IPS-NIHi7 (cell line): ENCODE measurements around the gene FGB.

Source experiments
- DNase-seq: peaks from one replicate; pipeline ENCODE4 v3.0.0; 2012; ENCODE audit warnings: mixed read lengths; ENCODE audit errors: extremely low spot score

Gene FGB

GRCh38 chr4:154562697-154563254, at the start of gene FGB:
Gene FGB, plus strand, starts transcription at chr4:154563011. Its CDS starts 8 bp downstream, at chr4:154563019.
- no peak for DNase-seq

- no peak for DNase-seq
These were observed 46.3 kb upstream of the FGB start for GRCh38 chr4:154516318-154517029.

DNA sequence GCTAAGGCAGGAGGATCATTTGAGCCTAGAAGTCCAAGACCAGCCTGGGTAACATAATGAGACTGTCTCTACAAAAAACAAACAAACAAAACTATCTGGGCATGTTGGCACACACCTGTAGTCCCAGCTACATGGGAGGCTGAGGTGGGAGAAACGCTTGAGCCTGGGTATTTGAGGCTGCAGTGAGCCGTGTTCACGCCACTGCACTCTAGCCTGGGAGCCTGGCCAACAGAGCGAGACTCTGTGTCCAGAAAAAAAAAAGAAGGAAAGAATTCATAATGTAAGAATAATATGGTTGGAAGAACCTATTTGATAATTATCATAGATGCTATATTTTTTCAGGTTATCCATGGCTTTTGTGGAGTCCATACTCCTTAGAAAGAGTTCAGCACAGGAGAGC, 45.2 kb upstream of the FGB start:
- no peak for DNase-seq

DNA sequence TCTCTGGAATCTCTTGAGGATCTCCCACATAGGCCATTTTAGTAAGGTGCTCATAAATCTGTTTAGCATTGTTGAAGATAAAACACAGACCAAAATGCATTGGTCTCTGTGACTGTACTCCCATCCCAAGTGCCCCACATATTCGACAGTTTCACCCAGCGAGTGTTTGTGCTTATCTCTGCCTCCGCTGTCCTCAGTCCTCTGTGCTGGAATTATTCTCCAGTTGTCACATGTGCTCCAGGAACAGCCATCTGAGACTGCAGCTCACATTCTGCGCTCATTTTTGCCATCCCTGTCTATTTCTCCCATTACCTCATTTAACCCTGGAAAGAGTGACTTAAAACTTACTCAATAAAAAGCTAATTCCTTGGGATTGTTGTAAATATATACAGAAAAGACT, 43.6 kb upstream of the FGB start:
- no peak for DNase-seq

- DNase-seq, result no peak
These were observed 41.2 kb upstream of the FGB start for GRCh38 chr4:154521607-154522006.

GRCh38 chr4:154526151-154526550, 36.7 kb upstream of the FGB start:
- no peak for DNase-seq

DNA sequence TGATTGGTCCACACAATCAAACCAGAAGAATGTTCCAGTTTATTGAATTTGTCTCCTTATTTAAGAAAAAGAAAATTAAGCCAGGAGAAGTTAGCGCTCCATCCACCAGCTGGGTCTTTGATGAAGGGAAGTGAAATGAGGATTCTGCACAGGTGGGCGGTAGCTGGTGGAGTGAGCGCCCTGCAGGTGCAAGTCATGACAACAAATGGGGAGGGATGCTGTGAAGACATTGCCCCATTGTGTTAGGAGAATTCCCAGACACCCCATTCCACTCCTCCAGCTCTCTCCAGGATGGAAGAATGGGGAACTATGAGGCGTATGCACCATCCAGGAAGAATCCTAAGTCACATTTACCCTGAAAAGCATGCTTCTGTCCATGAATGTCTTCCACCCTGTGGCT, 35.5 kb upstream of the FGB start:
- no peak for DNase-seq

DNA sequence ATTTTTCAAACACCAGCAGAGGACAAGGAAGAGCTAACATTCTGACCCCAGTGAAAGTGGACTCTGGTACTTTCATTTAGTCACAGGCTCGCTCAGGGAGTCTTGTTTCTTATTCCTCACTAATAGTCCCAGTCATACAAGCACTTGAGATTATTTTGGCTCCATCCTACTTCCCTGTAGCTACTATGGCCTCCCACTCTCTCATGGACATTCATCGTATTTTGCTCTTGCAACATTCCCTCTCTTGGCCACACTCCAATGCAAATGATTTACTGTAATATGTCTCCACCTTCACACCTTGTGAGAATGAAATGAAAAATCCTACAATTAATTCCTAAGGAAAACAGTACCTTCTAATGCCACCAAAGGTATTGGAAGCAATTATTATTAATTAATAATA, 33.9 kb upstream of the FGB start:
- DNase-seq, result no peak

DNA sequence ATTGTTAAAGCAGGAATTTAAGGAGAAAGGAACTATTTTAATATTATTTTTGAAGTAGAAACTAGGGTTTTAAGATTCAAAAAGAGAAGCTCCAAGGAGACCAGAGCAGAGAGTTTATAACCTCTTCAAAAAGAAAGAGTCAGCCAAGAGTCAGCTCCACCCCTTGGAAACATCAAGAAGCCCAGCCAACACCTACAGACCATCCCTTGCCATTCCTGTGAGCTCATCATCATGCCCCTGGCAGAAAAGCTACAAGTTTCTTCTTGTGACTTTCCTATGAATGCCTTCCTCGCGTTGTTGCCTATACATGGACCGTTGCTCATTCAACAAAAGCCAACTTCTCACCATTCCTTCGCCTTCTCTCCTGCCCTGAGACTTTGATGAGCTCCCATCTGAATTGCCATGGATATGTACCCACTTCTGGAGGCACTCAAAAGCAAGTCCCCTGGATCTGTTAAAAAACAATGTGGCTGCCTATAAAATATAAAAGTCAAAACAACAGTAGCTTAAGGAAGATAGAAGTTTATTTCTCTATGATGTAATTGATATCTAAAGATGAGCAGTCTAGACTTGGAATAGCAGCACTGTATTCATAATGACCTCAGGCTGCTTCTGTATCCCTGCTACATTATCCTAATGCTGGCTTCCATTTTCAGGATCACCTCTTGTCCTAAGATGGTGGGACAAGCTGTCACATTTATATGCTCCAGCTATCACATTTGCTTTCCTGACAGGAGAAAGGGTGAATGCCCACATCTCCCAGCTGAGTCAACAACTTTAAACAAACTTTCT, 32.9 kb upstream of the FGB start:
- no peak for DNase-seq

DNA sequence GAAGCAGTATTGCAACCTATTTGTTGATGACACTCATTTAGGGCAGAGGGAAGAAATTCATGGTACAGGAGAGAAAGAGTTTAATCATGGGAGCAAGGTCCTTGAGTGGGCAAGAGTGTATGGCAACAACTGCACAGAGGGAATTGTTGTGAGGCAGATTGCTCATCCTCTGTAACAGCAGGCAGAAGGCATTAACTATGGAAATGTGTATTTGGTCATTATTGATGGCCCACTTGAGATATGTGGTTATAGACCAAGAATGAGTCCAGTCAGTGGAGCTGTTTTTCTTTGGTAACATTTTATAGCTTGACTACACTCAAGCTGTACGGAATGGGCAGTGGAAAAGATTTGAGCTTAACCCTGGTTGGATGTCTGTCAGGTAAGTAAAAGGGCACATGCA, 28.5 kb upstream of the FGB start:
- DNase-seq, result no peak

DNA sequence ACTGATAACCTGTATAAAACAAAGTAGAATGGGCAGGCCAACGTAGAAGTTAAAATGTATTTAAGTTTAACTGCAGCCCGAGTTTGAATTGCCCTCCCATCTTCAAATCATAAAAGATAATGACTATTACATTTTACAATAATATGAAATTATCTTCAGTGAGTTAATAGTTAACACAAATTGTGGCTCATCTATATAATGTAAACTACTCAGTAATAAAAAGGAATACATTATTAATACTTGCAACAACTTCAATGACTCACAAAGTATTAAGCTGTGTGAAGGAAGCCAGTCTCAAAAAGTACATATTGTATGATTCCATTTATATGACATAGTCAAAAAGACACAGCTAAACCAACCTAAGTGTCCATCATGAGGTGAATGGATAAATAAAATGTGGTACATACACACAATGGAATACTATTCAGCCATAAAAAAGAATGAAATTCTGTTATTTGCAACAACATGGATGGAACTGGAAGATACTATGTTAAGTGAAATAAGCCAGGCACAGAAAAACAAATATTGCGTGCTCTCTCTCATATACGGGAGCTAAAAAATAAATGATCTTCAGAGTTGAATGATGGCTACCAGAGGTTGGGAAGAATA, 20.4 kb upstream of the FGB start:
- no peak for DNase-seq

DNA sequence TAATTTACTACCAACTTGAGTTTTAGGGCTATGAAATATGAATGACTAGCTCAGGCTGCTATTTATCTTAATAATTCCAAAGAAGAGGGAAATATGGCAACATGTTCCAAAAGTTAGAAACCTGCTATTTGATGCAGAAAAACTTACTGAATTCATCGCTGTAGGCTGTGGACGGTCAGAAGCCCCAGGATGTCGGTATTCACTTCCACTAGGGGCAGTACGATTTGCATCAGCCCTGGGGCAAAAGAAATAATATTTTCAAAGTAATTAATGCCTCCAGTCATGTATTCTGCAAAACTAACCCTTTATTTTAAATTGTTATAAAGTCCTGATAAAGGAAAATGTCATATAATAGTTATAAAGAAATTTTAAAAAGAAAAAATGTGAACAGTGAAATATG, 17.1 kb upstream of the FGB start:
- DNase-seq, result no peak

DNA sequence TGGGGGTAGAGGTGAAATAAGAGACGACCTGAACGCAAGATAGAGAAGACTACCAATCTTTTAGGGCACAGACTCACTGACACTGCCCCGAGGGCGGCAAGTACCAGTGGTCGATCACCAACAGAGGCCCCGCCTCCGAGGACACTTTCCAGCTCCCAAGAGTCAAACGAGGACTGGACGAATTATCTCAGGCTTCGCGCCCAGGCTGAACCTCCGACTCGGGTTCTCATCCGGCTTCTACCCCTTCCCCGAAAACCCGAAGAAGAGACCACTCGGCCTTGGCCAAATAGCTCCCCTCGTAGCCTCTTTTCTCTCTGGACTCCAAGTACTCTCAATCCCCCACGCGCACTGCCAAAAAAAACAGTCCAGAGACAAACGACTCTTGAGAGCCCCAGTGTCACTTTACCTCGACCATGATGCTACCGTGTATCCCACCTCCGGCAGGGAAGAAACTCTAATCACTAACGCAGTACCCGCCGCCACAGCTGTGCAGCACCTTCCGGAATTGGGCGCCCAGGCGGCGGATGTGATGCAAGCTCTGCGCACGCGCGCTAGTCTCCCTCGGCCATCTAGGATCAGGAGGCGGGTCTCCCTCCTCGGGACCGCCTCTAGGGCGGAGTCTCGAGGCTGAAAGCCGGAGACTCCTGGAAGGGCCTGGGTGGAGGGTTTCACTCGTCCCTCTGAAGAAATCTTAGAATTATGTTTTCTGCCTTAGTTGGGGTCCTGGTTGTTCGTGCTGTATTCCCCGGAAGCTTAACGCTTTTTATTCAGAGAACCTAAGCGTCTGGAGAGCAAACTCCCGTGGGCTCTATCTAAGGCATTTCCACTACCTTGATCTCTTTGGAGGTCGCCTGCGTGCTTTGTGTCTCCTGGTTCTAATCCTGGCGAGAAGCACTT, 12.7 kb upstream of the FGB start, which contains the start of gene PLRG1:
TSS of gene PLRG1 (minus strand) at position 507 of the 897 bp plus-strand sequence. CDS start at position 415, 92 bp downstream.
- DNase-seq, result peak; percentile 96

- DNase-seq, result peak; percentile 53
These were observed 10.7 kb upstream of the FGB start for GRCh38 chr4:154551872-154552686.

DNA sequence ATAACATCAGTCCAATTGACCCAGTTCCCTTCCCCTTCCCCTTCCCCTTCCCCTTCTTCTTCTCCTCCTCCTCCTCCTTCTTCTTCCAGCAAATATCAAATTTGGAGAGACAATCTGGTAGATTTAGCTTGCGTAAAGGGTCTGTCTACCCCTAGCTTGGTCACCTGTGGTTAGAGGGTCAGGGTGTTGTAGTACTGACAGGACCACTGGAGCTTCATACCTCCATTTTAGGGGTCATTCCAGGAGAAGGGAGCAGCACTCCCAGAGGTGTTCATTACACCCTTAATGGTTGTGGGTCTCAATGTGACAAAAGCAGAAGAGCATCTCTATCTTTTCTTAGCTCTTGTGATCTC, 3.7 kb upstream of the FGB start:
- DNase-seq, result no peak

- peak; percentile 61 for DNase-seq
These were observed 3.1 kb upstream of the FGB start for GRCh38 chr4:154559494-154560418.

DNA sequence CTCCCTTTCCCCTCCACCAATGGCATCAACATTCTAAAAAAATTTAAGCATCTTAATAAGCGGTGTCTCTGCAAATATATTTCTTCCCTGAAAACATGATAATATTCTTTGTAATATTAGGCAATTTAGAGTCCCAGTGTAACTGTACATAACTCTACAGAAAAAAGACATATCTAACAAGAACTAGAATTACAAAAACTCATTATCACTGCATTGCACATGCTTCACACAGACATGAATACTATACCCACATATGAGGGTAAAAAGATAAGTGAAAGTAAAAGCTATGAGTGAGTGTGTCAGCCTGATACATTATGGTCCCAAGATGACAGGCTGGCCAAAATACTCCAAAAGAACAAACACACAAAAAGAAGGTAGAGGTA, 2.4 kb upstream of the FGB start:
- DNase-seq, result no peak

DNA sequence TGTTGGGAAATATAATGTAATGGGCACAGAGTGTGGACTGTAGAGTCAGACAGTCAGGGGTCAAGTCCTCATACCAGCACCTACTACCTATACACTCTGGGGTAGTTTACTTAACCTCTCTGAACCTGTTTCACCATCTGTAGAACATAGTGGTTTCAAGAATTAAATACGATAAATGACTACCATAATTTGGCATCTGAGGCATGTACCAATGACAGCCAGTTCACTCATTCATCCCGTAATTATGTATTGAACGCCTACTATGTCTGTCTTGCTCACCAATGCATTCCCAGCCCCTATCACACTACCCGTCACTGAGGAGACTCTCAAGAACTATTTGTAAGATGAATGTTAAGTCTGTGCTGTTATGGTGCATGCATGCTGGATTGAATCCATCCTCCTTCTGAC, 2.0 kb upstream of the FGB start:
- no peak for DNase-seq

- DNase-seq, result no peak
These were observed 1.5 kb downstream of the FGB start for GRCh38 chr4:154564311-154564710.

DNA sequence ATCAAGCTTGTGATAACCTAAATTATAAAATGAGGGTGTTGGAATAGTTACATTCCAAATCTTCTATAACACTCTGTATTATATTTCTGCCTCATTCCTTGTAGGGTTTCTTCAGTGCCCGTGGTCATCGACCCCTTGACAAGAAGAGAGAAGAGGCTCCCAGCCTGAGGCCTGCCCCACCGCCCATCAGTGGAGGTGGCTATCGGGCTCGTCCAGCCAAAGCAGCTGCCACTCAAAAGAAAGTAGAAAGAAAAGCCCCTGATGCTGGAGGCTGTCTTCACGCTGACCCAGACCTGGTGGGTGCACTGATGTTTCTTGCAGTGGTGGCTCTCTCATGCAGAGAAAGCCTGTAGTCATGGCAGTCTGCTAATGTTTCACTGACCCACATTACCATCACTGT, 2.9 kb downstream of the FGB start:
- no peak for DNase-seq
